T47D (cell line): ENCODE results near the gene TMC8.

Source experiments
- DNase-seq, 2 experiments: peaks; one replicate each; pipeline versions ENCODE4 v3.0.0 to v3.0.0-alpha.2; 2011 to 2012; ENCODE audit warnings: low read depth in 1 of 2, low spot score in 1 of 2
- JUND ChIP-seq: IDR thresholded peaks from 2 replicates; pipeline ENCODE4 v1.6.1; 2012; ENCODE audit warnings: low read depth
- in situ Hi-C: cut with HindIII; loops from 2 replicates; pipeline ENCODE4 v1.10.0; 2016; ENCODE audit warnings: low sequenced_read_pairs, low pct_unique_long_range_greater_than_20kb

The TMC8 gene

DNA sequence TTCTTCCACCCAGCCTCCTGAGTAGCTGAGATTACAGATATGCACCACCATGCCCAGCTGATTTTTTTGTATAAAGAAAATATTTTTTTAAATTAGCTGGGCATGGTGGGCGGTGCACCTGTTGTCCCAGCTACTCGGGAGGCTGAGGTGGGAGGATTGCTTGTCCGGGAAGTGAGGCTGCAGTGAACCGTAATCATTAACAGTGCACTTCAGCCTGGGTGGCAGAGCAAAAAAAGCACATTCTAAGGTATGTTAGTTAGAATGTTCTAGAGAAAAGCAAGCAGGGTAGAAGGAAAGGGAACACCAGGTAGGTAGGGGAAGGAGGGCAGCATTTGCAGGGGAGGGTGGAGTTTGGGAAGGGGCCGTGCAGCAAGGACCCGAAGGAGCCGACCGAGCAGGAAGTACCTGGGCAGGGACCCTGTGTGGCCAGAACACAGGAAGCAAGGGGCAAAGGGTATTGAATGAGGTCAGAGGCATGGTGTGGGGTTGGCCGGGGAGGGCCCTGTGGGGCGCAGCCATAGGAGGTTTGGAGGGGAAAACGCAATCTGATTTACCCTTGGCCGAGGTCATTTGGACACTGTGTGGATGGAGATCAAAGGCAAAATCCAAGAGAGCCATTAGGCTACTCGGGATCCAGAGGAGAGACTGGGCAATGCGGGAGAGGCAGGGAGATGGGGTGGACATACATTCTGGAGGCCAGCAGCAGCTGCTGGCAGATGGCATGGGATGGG lies 17.9 kb downstream of the TMC8 start:
- no peak for DNase-seq
- in situ Hi-C loops, result no loop called here
- no peak for TF ChIP-seq JUND

GRCh38 chr17:78151514-78152008 lies 21.0 kb downstream of the TMC8 start:
- in situ Hi-C loops, result no loop called here
- no peak for DNase-seq

GRCh38 chr17:78154903-78155811 lies 24.6 kb downstream of the TMC8 start:
- DNase-seq, result no peak
- no peak for TF ChIP-seq JUND
- in situ Hi-C loops, result no loop called here

More at GRCh38 chr17:78151514-78152008, 21.0 kb downstream of the TMC8 start:
- no peak for TF ChIP-seq JUND

DNA sequence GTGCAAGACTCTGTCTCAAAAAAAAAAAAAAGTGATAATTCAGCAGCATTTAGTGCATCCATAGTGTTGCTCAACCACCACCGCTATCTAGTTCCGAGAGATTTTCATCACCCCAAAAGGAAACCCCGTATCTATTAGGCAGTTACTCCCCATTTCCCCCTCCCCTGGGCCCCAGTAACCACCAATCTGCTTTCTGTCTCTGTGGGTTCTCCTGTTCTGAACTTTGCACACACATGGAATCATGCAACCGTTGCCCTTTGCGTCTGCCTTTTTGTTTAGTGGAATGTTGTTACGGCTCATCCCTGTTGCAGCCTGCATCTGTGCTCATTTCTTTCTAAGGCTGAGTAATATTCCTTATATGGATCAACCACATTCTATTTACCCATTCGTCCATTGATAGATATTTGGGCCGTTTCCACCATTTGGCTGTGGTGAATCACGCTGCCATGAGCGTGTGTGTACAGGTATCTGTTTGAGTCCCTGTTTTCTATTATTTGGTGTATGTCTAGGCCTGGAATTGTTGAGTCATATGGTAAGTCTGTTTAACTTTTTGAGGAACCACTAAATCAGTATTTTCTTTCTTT lies 29.1 kb downstream of the TMC8 start:
- no peak for TF ChIP-seq JUND
- no peak for DNase-seq
- in situ Hi-C loops, result no loop called here

DNA sequence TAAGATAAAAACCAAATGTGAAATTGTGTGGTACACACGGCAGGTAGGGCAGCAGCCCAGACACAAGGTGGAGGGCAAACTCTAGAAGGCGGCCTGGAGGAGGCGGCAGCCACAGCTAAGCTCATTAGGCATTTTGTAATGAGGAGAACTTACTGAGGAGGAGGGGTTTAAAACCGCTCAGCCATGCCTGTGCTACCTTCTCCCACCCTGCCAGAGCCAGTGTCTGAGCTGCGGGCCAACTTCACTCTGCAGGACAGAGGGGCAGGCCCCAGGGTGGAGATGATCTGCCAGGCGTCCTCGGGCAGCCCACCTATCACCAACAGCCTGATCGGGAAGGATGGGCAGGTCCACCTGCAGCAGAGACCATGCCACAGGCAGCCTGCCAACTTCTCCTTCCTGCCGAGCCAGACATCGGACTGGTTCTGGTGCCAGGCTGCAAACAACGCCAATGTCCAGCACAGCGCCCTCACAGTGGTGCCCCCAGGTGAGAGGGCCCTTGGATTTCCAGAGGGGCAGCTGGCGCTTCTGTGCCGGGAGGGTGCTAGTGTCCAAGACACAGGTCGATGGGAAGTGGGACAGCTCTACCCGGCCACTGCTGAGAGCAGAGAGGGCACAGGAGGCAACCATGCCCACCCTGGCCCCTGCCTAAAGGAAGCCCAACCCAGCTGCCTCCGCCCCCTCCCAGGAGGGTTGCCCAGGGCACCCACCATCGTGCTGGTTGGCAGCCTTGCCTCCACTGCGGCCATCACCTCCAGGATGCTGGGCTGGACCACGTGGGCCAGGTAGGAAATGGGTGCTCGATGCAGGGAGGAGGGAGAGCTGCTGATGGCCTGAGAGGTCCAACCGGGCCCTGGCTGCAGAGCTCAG lies 33.5 kb downstream of the TMC8 start:
- TF ChIP-seq JUND, result no peak
- in situ Hi-C loops, result no loop called here
- DNase-seq, result no peak

DNA sequence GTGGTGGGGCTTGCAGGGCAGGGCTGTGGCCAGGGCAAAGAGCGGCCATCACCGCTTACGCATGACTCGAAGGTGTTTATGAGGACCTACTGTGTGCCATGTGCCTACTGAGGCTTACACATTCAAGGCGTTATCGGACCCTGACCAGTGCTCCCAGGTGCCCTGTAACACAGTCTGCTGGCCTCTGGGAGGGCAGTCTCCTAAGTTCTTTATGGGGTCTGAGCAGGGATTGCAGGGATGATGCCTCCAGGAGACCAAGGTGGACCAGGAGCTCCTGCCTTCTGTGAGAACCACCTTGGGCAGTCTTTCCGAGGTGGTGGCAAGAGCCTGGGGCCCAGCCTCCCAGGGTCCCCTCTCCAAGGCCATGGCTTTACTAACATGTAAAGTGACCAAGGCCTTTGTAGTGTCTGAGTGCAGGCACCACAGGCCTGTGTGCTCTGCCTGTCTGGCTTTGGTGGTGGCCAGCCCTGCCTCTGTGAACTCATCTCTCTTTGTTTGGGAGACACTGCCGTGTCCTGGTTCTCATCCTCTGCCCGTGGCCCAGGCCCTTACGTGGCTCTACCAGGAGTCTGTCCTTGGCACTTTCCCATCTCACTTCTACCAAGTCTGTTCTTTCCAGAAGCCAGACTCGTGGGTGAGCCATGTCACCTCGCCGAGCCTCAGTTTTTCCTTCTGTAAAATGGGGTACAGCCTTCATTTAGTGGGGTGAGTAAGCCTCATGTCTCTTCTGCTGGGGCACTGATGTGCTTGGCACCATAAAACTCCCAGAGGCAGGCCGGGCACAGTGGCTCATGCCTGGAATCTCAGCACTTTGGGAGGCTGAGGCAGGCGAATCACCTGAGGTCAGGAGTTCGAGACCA lies 34.4 kb downstream of the TMC8 start:
- in situ Hi-C loops, result no loop called here
- no peak for DNase-seq
- TF ChIP-seq JUND, result no peak

DNA sequence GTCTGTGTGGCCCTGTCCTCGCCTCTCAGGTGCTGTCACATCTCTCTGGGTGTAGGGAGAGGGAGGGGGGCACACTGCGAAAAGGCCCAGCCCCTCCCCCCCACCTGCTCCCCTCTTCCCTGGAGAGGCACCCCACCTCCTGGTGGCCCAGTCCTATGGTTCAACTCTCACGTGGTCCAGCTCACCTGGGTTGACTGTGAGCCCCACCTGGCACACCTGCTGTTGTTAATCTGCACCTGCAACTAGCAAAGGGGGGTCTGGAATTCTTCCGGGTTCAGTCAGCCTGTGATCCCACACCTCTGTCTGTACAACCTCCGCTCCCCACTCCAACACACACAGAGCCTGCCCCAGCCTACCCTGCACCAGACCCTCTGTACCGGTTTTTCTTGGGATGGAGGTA lies 35.8 kb downstream of the TMC8 start:
- DNase-seq, result no peak
- TF ChIP-seq JUND, result no peak
- in situ Hi-C loops, result no loop called here

GRCh38 chr17:78168242-78168902 lies 37.8 kb downstream of the TMC8 start, which contains the start of gene SYNGR2:
SYNGR2 (plus strand) TSS chr17:78168581; CDS start chr17:78168617, 36 bp downstream.
- in situ Hi-C loops, result no loop called here
- DNase-seq, result peak; percentile 92 to 94
- no peak for TF ChIP-seq JUND

GRCh38 chr17:78168903-78169793 lies 38.6 kb downstream of the TMC8 start:
- no peak for TF ChIP-seq JUND
- peak; percentile 95 to 96 for DNase-seq
- in situ Hi-C loops, result no loop called here
